Left lung (tissue), 14 donors: ENCODE results near the gene ADCY4. TPM values are rescaled to one million over a fixed set of nuclear protein-coding genes. Genes with fewer than 3 reads are reported as not detected.

Experiments
- ATAC-seq: fragments of 200-7000 bp; cut with Tn5 transposase; one replicate; pipeline ENCODE4 v1.9.1; 2020; ENCODE audit warnings: moderate library complexity
- DNase-seq, 4 donors: peaks; one replicate each; pipeline ENCODE4 v3.0.0-alpha.2; 2013 to 2020
- H3K27ac ChIP-seq, 2 donors: fragments of 200-600 bp; sonication (generic) in 1 of 2; one replicate each; pipeline versions ENCODE4 v1.5.0 to v1.8.0; 2020 to 2021
- H3K27me3 ChIP-seq, 2 donors: fragments of 200-600 bp; sonication (generic) in 1 of 2; one replicate each; pipeline versions ENCODE4 v1.5.0 to v1.8.0; 2020 to 2021
- H3K36me3 ChIP-seq, 2 donors: fragments of 200-600 bp; sonication (generic) in 1 of 2; one replicate each; pipeline versions ENCODE4 v1.5.0 to v1.8.0; 2020 to 2021
- H3K4me1 ChIP-seq, 2 donors: fragments of 200-600 bp; one replicate each; pipeline ENCODE4 v1.8.0; 2021
- H3K4me3 ChIP-seq, 2 donors: fragments of 200-600 bp; sonication (generic) in 1 of 2; one replicate each; pipeline versions ENCODE4 v1.5.0 to v1.8.0; 2020 to 2021; ENCODE audit warnings: mild to moderate bottlenecking in 1 of 2
- H3K9me3 ChIP-seq, 2 donors: fragments of 200-600 bp; sonication (generic) in 1 of 2; one replicate each; pipeline versions ENCODE4 v1.5.0 to v1.8.0; 2020 to 2021
- CTCF ChIP-seq, 2 donors: fragments of 200-600 bp; sonication (generic) in 1 of 2; IDR thresholded peaks; one replicate each; pipeline versions ENCODE4 v1.5.0 to v1.8.0; 2021; ENCODE audit warnings: antibody characterized with exemption in 2 of 2
- intact Hi-C, 2 donors: fragments of 100-400 bp; cut with DNase I; formaldehyde crosslinking; loops; one replicate each; pipeline versions ENCODE4 v1.11.2 to v1.14.2; 2022
- long read RNA-seq, 12 donors: library from polyadenylated mRNA in 2 of 12; unstranded in 2 of 12; transcript quantifications; one replicate each; pipeline ENCODE4 v2.0.0 and lab custom pipeline, GENCODE V29; 2019 to 2026
- polyA plus RNA-seq, 6 donors: library from polyadenylated mRNA; unstranded; fragments of 120-200 nt; gene quantifications; one replicate each; pipeline ENCODE4 v1.2.1, GENCODE V29; 2013; ENCODE audit not compliant: insufficient read length in 6 of 6
- total RNA-seq, 2 donors: library from RNA; stranded (reverse); fragmentation: NEBNext Ultra II Directional; extraction: Animal tissue kit (Norgen Biotek cat#: 25700); gene quantifications; one replicate each; pipeline ENCODE4 v1.2.1, GENCODE V29; 2021
- donor health status: DM: no; HTN: yes; CAD: no.
- donor health status: DM: no; HTN: no; CAD: no.

ADCY4 gene
- total RNA-seq (10 to 100 TPM; 38.2 to 45.2 TPM), polyA plus RNA-seq (10 to 100 TPM; 25.7 to 48.5 (median 32.2) TPM)
- long read RNA-seq, donor 1, transcript ADCY4-210 (1 exons, 846 nt), result major isoform, 10 of 15 reads
- long read RNA-seq, donor 1, partial matches to known transcripts, result 0 of 15 reads
- long read RNA-seq, donor 1, other reads (novel, unspliced or antisense), result 0 of 15 reads
- long read RNA-seq, donor 2, partial matches to known transcripts, result 0 of 4 reads
- long read RNA-seq, donor 2, other reads (novel, unspliced or antisense), result 0 of 4 reads
- long read RNA-seq, donor 3, partial matches to known transcripts, result 0 of 1 reads
- long read RNA-seq, donor 3, other reads (novel, unspliced or antisense), result 0 of 1 reads
- long read RNA-seq, donor 4, partial matches to known transcripts, result 2 of 6 reads
- long read RNA-seq, donor 4, other reads (novel, unspliced or antisense), result 1 of 6 reads
- long read RNA-seq, donor 5, partial matches to known transcripts, result 0 of 5 reads
- long read RNA-seq, donor 5, other reads (novel, unspliced or antisense), result 0 of 5 reads
- long read RNA-seq, donor 6, partial matches to known transcripts, result 0 of 2 reads
- long read RNA-seq, donor 6, other reads (novel, unspliced or antisense), result 0 of 2 reads
- long read RNA-seq, donor 7, result 0 reads
- long read RNA-seq, donor 8, partial matches to known transcripts, result 6 of 8 reads
- long read RNA-seq, donor 8, other reads (novel, unspliced or antisense), result 0 of 8 reads
- long read RNA-seq, donor 9, result 0 reads
- long read RNA-seq, donor 10, transcript ADCY4-213 (2 exons, 1,351 nt), result major isoform, 5 of 13 reads
- long read RNA-seq, donor 10, partial matches to known transcripts, result 5 of 13 reads
- long read RNA-seq, donor 10, other reads (novel, unspliced or antisense), result 3 of 13 reads
- long read RNA-seq, donor 11, partial matches to known transcripts, result 0 of 2 reads
- long read RNA-seq, donor 11, other reads (novel, unspliced or antisense), result 0 of 2 reads
- long read RNA-seq, donor 12, partial matches to known transcripts, result 0 of 3 reads
- long read RNA-seq, donor 12, other reads (novel, unspliced or antisense), result 0 of 3 reads

- peak within 1 kb of the TSS; percentile 74 to 80 for H3K27ac ChIP-seq
- DNase-seq (peak in 1 of 4 donors; percentile 91), ATAC-seq (no peak)
- no peak for TF ChIP-seq CTCF (IDR thresholded peaks at IDR 0.05)
- peak within 1 kb of the TSS; percentile 19 to 46 for H3K4me3 ChIP-seq
- intact Hi-C loops, result loop anchor here (5.0 to 10.0 kb wide), 3 partner anchors 98 to 340 kb away; no protein-coding TSS in a partner anchor
- peaks cover 0 to 32% of the 10 kb centered on the region in 2 donors for H3K36me3 ChIP-seq
- peaks cover 30 to 93% of the 10 kb centered on the region in 2 donors for H3K4me1 ChIP-seq
- H3K27me3 ChIP-seq, result peaks cover 9 to 27% of the 10 kb centered on the region in 2 donors
- H3K9me3 ChIP-seq, result no peaks in the 10 kb centered on the region
These were observed at the start of gene ADCY4 for GRCh38 chr14:24334431-24335291. Gene ADCY4, minus strand, starts transcription at chr14:24335071. Its CDS starts 419 bp downstream, at chr14:24334652.

GRCh38 chr14:24384169-24384568 is 49.3 kb upstream of the ADCY4 start:
- H3K4me3 ChIP-seq, result no peak overlapping the region
- no peaks in the 10 kb centered on the region for H3K36me3 ChIP-seq
- H3K4me1 ChIP-seq, result peaks cover under 1 to 2% of the 10 kb centered on the region in 2 donors
- no peaks in the 10 kb centered on the region for H3K27me3 ChIP-seq
- intact Hi-C loops, result no loop called here
- DNase-seq (no peak), ATAC-seq (no peak)
- no peak for TF ChIP-seq CTCF (IDR thresholded peaks at IDR 0.05)
- H3K9me3 ChIP-seq, result no peaks in the 10 kb centered on the region
- H3K27ac ChIP-seq, result no peak overlapping the region

GRCh38 chr14:24382064-24382371 is 47.1 kb upstream of the ADCY4 start:
- intact Hi-C loops, result no loop called here
- Histone ChIP-seq H3K27ac (no peak overlapping the region), H3K4me3 (no peak overlapping the region)

More at GRCh38 chr14:24382064-24382371, 47.1 kb upstream of the ADCY4 start:
- Histone ChIP-seq H3K9me3 (no peaks in the 10 kb centered on the region), H3K27me3 (no peaks in the 10 kb centered on the region), H3K36me3 (no peaks in the 10 kb centered on the region), H3K4me1 (no peaks in the 10 kb centered on the region)
- no peak for TF ChIP-seq CTCF (IDR thresholded peaks at IDR 0.05)
- DNase-seq (no peak), ATAC-seq (no peak)
